SK-N-MC (cell line): Measurements from ENCODE around the gene ZNF407.

Source experiments
- EZH2 ChIP-seq: fragments of 200-600 bp; sonication (generic); IDR thresholded peaks from one replicate; pipeline ENCODE4 v1.6.1; 2017; ENCODE audit warnings: antibody characterized with exemption
- FOXP2 ChIP-seq: optimal IDR thresholded peaks from 2 replicates; pipeline ENCODE3; 2011; ENCODE audit warnings: mild to moderate bottlenecking, moderate library complexity; ENCODE audit not compliant: insufficient read depth; ENCODE audit errors: extremely low read length, control extremely low read depth
- POLR2AphosphoS5 ChIP-seq: IDR thresholded peaks from 2 replicates; pipeline ENCODE4 v1.6.1; 2012; ENCODE audit warnings: mild to moderate bottlenecking, low read depth, low read length, borderline replicate concordance

DNA sequence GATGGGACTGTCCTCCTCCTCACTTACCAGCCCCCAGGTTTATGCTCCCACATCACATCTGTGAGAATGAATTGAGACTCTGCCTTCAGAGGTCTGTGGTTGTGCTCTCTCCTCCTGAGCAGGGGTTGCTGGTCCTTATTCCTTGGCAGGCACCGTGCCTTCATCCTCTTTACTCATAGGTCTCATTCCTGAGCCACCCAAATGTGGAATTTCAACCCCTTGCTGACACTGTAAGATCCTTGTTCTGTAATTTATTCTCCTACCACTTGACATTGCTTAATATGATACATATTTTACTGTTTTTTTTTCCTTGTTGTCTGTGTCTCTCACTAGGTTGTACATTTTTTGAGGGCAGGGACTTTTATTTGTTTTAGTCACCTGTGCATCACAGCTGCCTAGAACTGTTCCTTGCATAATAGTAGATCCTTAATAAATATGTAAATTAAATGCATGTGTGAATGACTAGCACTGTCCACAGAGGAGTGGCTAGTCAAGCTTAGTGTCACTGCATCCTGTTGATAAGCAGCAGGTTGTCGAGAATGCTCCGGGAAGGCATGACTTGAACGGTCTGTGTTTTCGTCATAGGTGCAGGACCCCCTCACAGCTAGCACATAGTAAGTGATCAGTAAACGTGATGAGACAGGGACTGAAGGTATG is 180.6 kb downstream of the ZNF407 start:
- no peak for TF ChIP-seq EZH2
- TF ChIP-seq POLR2AphosphoS5 = no peak
- no peak for TF ChIP-seq FOXP2
